B cell (primary cell): ENCODE results near the gene TEDC1. TPM values are rescaled to one million over a fixed set of nuclear protein-coding genes. Genes with fewer than 3 reads are reported as not detected.

Experiments used
- ATAC-seq: fragments of 200-7000 bp; cut with Tn5 transposase; one replicate; pipeline ENCODE4 v1.10.0; 2021; ENCODE audit warnings: low read depth, mild to moderate bottlenecking, moderate number of reproducible peaks, moderate library complexity
- CTCF ChIA-PET: fragments of 350-600 bp; sonication (Branson Sonifier 250); formaldehyde crosslinking; loops from one replicate; lab custom pipeline; 2021; ENCODE audit warnings: antibody characterized with exemption, inconsistent platforms; lab: Charles Lee
- POLR2A ChIA-PET: fragments of 350-600 bp; sonication (Branson Sonifier 250); formaldehyde crosslinking; loops from one replicate; lab custom pipeline; 2021; ENCODE audit warnings: antibody characterized with exemption; lab: Charles Lee
- DNase-seq: peaks from one replicate; pipeline ENCODE4 v3.0.0; 2013
- H2AFZ ChIP-seq: 2 replicates; pipeline ENCODE4 v1.6.1; 2012; ENCODE audit warnings: mild to moderate bottlenecking, low read depth, low read length; ENCODE audit not compliant: insufficient read depth, poor library complexity, severe bottlenecking
- H3K27ac ChIP-seq, 2 donors: 1 replicate in 1 of 2; 2 replicates in 1 of 2; pipeline ENCODE4 v1.5.1; 2012 to 2013; ENCODE audit warnings: low read length in 2 of 2, mild to moderate bottlenecking in 2 of 2, moderate library complexity in 1 of 2
- H3K27me3 ChIP-seq, 4 experiments: fragments of 200-600 bp in 1 of 4; sonication (generic) in 1 of 4; replicated peaks in 1 of 4; 1 replicate in 2 of 4; 2 replicates in 2 of 4; pipeline versions ENCODE4 v1.6.1 to v1.7.0; 2013 to 2016; ENCODE audit warnings: low read length in 3 of 4, mild to moderate bottlenecking in 2 of 4, mixed read lengths in 1 of 4, moderate library complexity in 1 of 4; ENCODE audit not compliant: insufficient read depth in 4 of 4, control insufficient read depth in 3 of 4; ENCODE audit errors: control extremely low read depth in 1 of 4
- H3K36me3 ChIP-seq, 2 experiments: replicated peaks in 1 of 2; 1 replicate in 1 of 2; 2 replicates in 1 of 2; pipeline versions ENCODE4 v1.6.1 to v1.7.1; 2013; ENCODE audit warnings: low read length in 1 of 2; ENCODE audit not compliant: insufficient read depth in 2 of 2, control insufficient read depth in 1 of 2; ENCODE audit errors: control extremely low read depth in 1 of 2, extremely low read depth in 1 of 2
- H3K4me1 ChIP-seq, 2 donors: fragments of 200-600 bp in 1 of 2; sonication (generic) in 1 of 2; 1 replicate in 1 of 2; 2 replicates in 1 of 2; pipeline versions ENCODE4 v1.5.1 to v1.6.1; 2013 to 2017; ENCODE audit warnings: low read length in 2 of 2; ENCODE audit not compliant: control insufficient read depth in 2 of 2, insufficient read depth in 2 of 2
- H3K4me2 ChIP-seq: replicated peaks from 2 replicates; pipeline ENCODE3; 2012; ENCODE audit warnings: mild to moderate bottlenecking, low read depth, low read length; ENCODE audit not compliant: poor library complexity, severe bottlenecking
- H3K4me3 ChIP-seq, 5 experiments: fragments of 200-600 bp in 1 of 5; sonication (generic) in 1 of 5; 1 replicate in 3 of 5; 2 replicates in 2 of 5; pipeline versions ENCODE4 v1.5.1 to v1.7.0; 2011 to 2016; ENCODE audit warnings: low read length in 4 of 5, mild to moderate bottlenecking in 4 of 5, low read depth in 2 of 5, control low read depth in 1 of 5, moderate library complexity in 1 of 5; ENCODE audit not compliant: insufficient read depth in 1 of 5; ENCODE audit errors: control extremely low read depth in 1 of 5, extremely low read depth in 1 of 5
- H3K79me2 ChIP-seq: fragments of 200-600 bp; sonication (generic); one replicate; pipeline ENCODE4 v1.6.0; 2016; ENCODE audit warnings: low read length; ENCODE audit not compliant: control insufficient read depth, insufficient read depth
- H3K9ac ChIP-seq: fragments of 200-600 bp; sonication (generic); 2 replicates; pipeline ENCODE4 v1.6.1; 2017; ENCODE audit warnings: mild to moderate bottlenecking, low read length, moderate library complexity
- H3K9me3 ChIP-seq, 3 donors: one replicate each; pipeline versions ENCODE4 v1.6.1 to v1.7.1; 2013; ENCODE audit warnings: low read length in 2 of 3; ENCODE audit not compliant: control insufficient read depth in 2 of 3, insufficient read depth in 1 of 3; ENCODE audit errors: control extremely low read depth in 1 of 3
- H4K20me1 ChIP-seq: 2 replicates; pipeline ENCODE4 v1.6.0; 2012; ENCODE audit warnings: mild to moderate bottlenecking, low read length; ENCODE audit not compliant: insufficient read depth, control insufficient read depth, poor library complexity, severe bottlenecking
- H3K27ac Mint-ChIP-seq: one replicate; pipeline ENCODE4 v1.8.0; 2021; ENCODE audit warnings: mixed read lengths
- H3K27me3 Mint-ChIP-seq: one replicate; pipeline ENCODE4 v1.8.0; 2021; ENCODE audit warnings: mixed read lengths
- H3K4me1 Mint-ChIP-seq: one replicate; pipeline ENCODE4 v1.8.0; 2021; ENCODE audit warnings: mixed read lengths
- H3K4me3 Mint-ChIP-seq: one replicate; pipeline ENCODE4 v1.8.0; 2021; ENCODE audit warnings: mixed read lengths
- H3K9me3 Mint-ChIP-seq: one replicate; pipeline ENCODE4 v1.8.0; 2022; ENCODE audit warnings: mixed read lengths; ENCODE audit not compliant: insufficient read depth
- CTCF ChIP-seq: fragments of 200-600 bp; IDR thresholded peaks from one replicate; pipeline ENCODE4 v1.8.0; 2022; ENCODE audit warnings: antibody characterized with exemption, mild to moderate bottlenecking
- EZH2 ChIP-seq: IDR thresholded peaks from 2 replicates; pipeline ENCODE4 v1.6.1; 2012; ENCODE audit warnings: borderline replicate concordance, low read depth, mild to moderate bottlenecking, moderate library complexity, low read length; ENCODE audit not compliant: insufficient read depth, poor library complexity, severe bottlenecking
- WGBS: methylation state at CpG from one replicate; pipeline ENCODE4 v1.1.5; 2013; ENCODE audit warnings: missing lambda C conversion rate; ENCODE audit not compliant: insufficient coverage; 5-methylcytosine and 5-hydroxymethylcytosine counted together
- intact Hi-C: fragments of 100-400 bp; cut with micrococcal nuclease; formaldehyde crosslinking; loops from one replicate; pipeline ENCODE4 v1.10.0; 2022
- polyA plus RNA-seq: library from polyadenylated mRNA; depleted of rRNA; stranded (reverse); fragments of >200 nt; gene quantifications from 2 replicates; pipeline ENCODE4 v1.2.3, GENCODE V29; 2012
- total RNA-seq, 2 donors: library from RNA; stranded (reverse); fragments of 120-200 nt in 1 of 2; gene quantifications; 1 replicate in 1 of 2; 2 replicates in 1 of 2; pipeline versions ENCODE4 v1.2.3 to v1.2.4, GENCODE V29; 2013 to 2022

The TEDC1 gene
- total and polyA plus RNA-seq, 2 donors (not counting 1 experiment from before 2014, with no cell fraction given), result 19.7 to 22.2 TPM

GRCh38 chr14:105537580-105538474 is 46.8 kb downstream of the TEDC1 start:
- Histone ChIP-seq H4K20me1 (no peaks in the 10 kb centered on the region), H3K4me2 (peak overlapping the region; percentile 52), H3K4me3 (no peak overlapping the region), H2AFZ (peak overlapping the region; percentile 38), H3K9me3 (peaks cover 0 to 10% (median 0%) of the 10 kb centered on the region in 3 donors), H3K27ac (no peak overlapping the region), H3K4me1 (peaks cover 10 to 15% of the 10 kb centered on the region in 2 donors), H3K36me3 (no peaks in the 10 kb centered on the region), H3K27me3 (peaks cover 0 to 5% (median 0%) of the 10 kb centered on the region in 4 experiments), H3K79me2 (peaks cover 3% of the 10 kb centered on the region), H3K9ac (no peak overlapping the region)
- Mint-ChIP-seq H3K4me3 (no peak overlapping the region), H3K9me3 (peaks cover 2% of the 10 kb centered on the region), H3K4me1 (peaks cover 14% of the 10 kb centered on the region), H3K27ac (no peak overlapping the region), H3K27me3 (no peaks in the 10 kb centered on the region)
- ChIA-PET POLR2A (interaction anchor here (0.7 kb wide), 1 partner anchor 57 kb away, joined by 3 read pairs; no protein-coding TSS in a partner anchor), CTCF (interaction anchor here (0.9 to 1.7 kb wide), 15 partner anchors 11 to 1256 kb away, joined by 3 to 8 read pairs (median 3); no protein-coding TSS in a partner anchor)
- 19% methylated on average over 30 of the region's 30 CpGs for WGBS
- intact Hi-C loops, result loop anchor here (5.0 to 10.0 kb wide), 2 partner anchors 509 to 877 kb away; no protein-coding TSS in a partner anchor
- DNase-seq, result peak; percentile 82
- ATAC-seq, result peak; percentile 93
- no peak for TF ChIP-seq EZH2
- TF ChIP-seq CTCF, result peak; percentile 98
